Large intestine (tissue), 1 donor: ENCODE data around the gene GIPR. TPM values are rescaled to one million over a fixed set of nuclear protein-coding genes. Genes with fewer than 3 reads are reported as not detected.

Source experiments
- polyA plus RNA-seq: library from polyadenylated mRNA; unstranded; fragments of 120-200 nt; gene quantifications from one replicate; pipeline ENCODE4 v1.2.1, GENCODE V29; 2013

GIPR gene
- polyA plus RNA-seq, 1 donor: 8.1 TPM

Other genes with a start within 250 kb of the GIPR start
- 66.3 TPM for gene ERCC1, start 244.3 kb upstream of the GIPR start, polyA plus RNA-seq
- gene FOSB, start 200.2 kb upstream of the GIPR start, polyA plus RNA-seq: 250 TPM
- 6.9 TPM for gene RTN2, start 171.2 kb upstream of the GIPR start, polyA plus RNA-seq
- gene PPM1N, start 169.8 kb upstream of the GIPR start, polyA plus RNA-seq: 1.0 TPM
- gene VASP, start 160.7 kb upstream of the GIPR start, polyA plus RNA-seq: 60.4 TPM
- 8.7 TPM for gene OPA3, start 83.4 kb upstream of the GIPR start, polyA plus RNA-seq
- 0.66 TPM for gene GPR4, start 66.0 kb upstream of the GIPR start, polyA plus RNA-seq
- gene EML2, start 28.8 kb upstream of the GIPR start, polyA plus RNA-seq: 24.4 TPM
- 249 TPM for gene SNRPD2, start 23.7 kb downstream of the GIPR start, polyA plus RNA-seq
- gene QPCTL, start 24.4 kb downstream of the GIPR start, polyA plus RNA-seq: 8.1 TPM
- 13.9 TPM for gene FBXO46, start 62.7 kb downstream of the GIPR start, polyA plus RNA-seq
- gene MEIOSIN, start 65.2 kb downstream of the GIPR start, polyA plus RNA-seq: not detected
- gene SIX5, start 101.0 kb downstream of the GIPR start, polyA plus RNA-seq: 9.3 TPM
- gene DMPK, start 114.3 kb downstream of the GIPR start, polyA plus RNA-seq: 49.4 TPM
- 24.4 TPM for gene DMWD, start 124.6 kb downstream of the GIPR start, polyA plus RNA-seq
- gene RSPH6A, start 147.1 kb downstream of the GIPR start, polyA plus RNA-seq: 0.01 TPM
- 65.0 TPM for gene SYMPK, start 194.9 kb downstream of the GIPR start, polyA plus RNA-seq
- 21.3 TPM for gene FOXA3, start 196.1 kb downstream of the GIPR start, polyA plus RNA-seq
- 21.1 TPM for gene IRF2BP1, start 217.9 kb downstream of the GIPR start, polyA plus RNA-seq
- 8.9 TPM for gene MYPOP, start 234.4 kb downstream of the GIPR start, polyA plus RNA-seq
- gene NANOS2, start 246.6 kb downstream of the GIPR start, polyA plus RNA-seq: not detected